Stimulated activated CD8-positive, alpha-beta memory T cell treated with anti-CD3 and anti-CD28 coated beads, Interleukin-4, amount 100 ng/mL, for 48 hours (primary cell): ENCODE measurements around the gene SRRM2.
A peak's percentile ranks its signal among the peaks of the same experiment; 100 is the strongest.

ENCODE experiments used
- DNase-seq: peaks from one replicate; pipeline ENCODE4 v3.0.0-alpha.2; 2020

Gene SRRM2

GRCh38 chr16:2752035-2752849 lies at the start of gene SRRM2:
SRRM2 (plus strand) TSS chr16:2752638; CDS start chr16:2756365, 3,727 bp downstream.
- DNase-seq: peak; percentile 96

- no peak for DNase-seq
These were observed 49.3 kb upstream of the SRRM2 start for GRCh38 chr16:2702871-2703745.

GRCh38 chr16:2704166-2704982 lies 48.1 kb upstream of the SRRM2 start:
- no peak for DNase-seq

GRCh38 chr16:2704983-2705275 lies 47.5 kb upstream of the SRRM2 start:
- no peak for DNase-seq

GRCh38 chr16:2705351-2705750 lies 47.1 kb upstream of the SRRM2 start:
- DNase-seq: no peak

GRCh38 chr16:2706085-2706484 lies 46.4 kb upstream of the SRRM2 start:
- DNase-seq: no peak

- no peak for DNase-seq
These were observed 45.7 kb upstream of the SRRM2 start for GRCh38 chr16:2706611-2707311.

- no peak for DNase-seq
These were observed 44.8 kb upstream of the SRRM2 start for GRCh38 chr16:2707368-2708289.

- no peak for DNase-seq
These were observed 44.2 kb upstream of the SRRM2 start for GRCh38 chr16:2708290-2708639.

- no peak for DNase-seq
These were observed 43.4 kb upstream of the SRRM2 start for GRCh38 chr16:2708955-2709587.

- DNase-seq: no peak
These were observed 42.9 kb upstream of the SRRM2 start for GRCh38 chr16:2709588-2709984.

GRCh38 chr16:2710021-2710710 lies 42.3 kb upstream of the SRRM2 start:
- no peak for DNase-seq

- no peak for DNase-seq
These were observed 41.7 kb upstream of the SRRM2 start for GRCh38 chr16:2710711-2711231.

- no peak for DNase-seq
These were observed 40.9 kb upstream of the SRRM2 start for GRCh38 chr16:2711370-2712062.

GRCh38 chr16:2712063-2712441 lies 40.4 kb upstream of the SRRM2 start:
- DNase-seq: no peak

GRCh38 chr16:2712546-2712945 lies 39.9 kb upstream of the SRRM2 start:
- no peak for DNase-seq

- DNase-seq: no peak
These were observed 38.9 kb upstream of the SRRM2 start for GRCh38 chr16:2713523-2713922.

GRCh38 chr16:2713985-2714774 lies 38.3 kb upstream of the SRRM2 start:
- no peak for DNase-seq

- no peak for DNase-seq
These were observed 37.4 kb upstream of the SRRM2 start for GRCh38 chr16:2715064-2715463.
